GM19438 (cell line): ENCODE measurements around the gene MAD1L1.

Experiments used
- ATAC-seq: cut with Tn5 transposase; IDR thresholded peaks from one replicate; pipeline ENCODE4 v1.9.1; 2021; ENCODE audit warnings: low read depth; ENCODE audit not compliant: unreplicated experiment

Gene MAD1L1

GRCh38 chr7:2108071-2108455 is 124.7 kb downstream of the MAD1L1 start:
- no peak for ATAC-seq

DNA sequence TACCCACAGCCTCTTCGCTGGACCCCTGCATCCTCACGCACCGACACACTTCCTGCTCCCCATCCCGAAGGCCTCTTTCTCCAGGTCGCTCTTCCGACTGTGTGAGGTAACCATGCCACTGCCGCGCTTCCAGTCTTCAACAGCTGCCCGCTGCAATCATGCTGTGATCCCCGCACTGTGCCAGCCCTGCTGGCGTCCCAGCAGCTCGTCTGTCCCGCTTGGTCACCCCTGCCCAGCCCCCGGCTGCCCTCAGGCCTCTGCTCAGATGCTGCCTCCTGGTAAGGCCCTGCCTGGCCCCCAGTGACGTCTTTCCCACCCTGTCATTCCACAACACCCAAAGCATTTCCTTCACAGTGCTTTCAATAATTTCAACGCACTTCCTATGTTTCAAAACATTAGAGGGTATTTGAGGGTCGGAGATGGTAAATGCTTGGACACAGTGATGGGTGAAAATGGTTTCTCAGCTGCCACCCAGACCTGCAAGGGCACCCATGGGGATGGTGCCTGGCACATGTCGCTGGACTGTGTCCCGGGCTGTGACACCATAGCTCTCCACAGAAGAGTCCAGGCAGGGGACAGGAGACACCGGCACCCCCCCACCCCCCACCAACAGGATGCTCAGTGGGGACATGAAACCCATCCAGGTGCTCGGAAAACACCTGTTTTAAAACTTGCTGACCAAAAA is 125.2 kb downstream of the MAD1L1 start:
- ATAC-seq: no peak

DNA sequence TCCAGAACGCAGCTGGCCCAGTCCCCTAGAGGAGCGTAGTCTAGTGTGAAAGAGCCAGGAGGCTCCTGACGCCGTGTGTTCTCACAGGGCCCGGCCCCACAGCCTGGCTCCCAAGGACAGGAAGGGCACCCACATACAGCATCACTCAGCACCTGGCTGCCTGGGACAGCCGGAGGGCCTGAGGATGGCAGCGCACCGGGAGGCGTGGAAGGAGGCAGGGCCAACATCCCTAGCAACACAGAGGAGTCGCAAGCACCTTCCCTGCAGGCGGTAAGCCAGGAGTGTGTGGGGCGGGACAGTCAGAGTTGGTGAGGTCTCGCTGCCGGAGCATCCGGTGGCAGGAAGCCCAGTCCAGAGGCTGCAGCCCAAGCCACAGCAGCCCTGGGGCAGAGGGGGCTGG is 125.8 kb downstream of the MAD1L1 start:
- ATAC-seq: no peak

DNA sequence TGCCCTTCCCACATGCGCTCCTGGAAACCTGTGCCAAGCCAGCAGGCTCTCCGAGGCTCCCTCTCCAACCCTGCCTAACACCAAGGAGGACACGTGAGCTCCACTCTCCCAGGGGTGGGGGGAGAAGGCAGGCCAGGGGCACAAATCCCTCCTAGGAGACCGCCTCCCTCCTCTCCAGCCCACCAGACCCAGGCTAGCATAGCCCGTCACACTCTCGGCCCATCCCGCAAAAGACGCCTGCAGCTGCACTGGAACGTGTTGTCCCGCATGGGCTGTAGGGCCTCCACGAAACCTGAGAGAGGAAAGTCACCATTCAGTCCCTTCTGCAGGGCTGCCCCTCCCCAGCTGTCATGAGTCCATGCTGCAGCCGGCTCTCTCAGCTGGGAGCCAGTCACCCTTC is 126.3 kb downstream of the MAD1L1 start:
- no peak for ATAC-seq

- no peak for ATAC-seq
These were observed 126.8 kb downstream of the MAD1L1 start for GRCh38 chr7:2105917-2106316.

DNA sequence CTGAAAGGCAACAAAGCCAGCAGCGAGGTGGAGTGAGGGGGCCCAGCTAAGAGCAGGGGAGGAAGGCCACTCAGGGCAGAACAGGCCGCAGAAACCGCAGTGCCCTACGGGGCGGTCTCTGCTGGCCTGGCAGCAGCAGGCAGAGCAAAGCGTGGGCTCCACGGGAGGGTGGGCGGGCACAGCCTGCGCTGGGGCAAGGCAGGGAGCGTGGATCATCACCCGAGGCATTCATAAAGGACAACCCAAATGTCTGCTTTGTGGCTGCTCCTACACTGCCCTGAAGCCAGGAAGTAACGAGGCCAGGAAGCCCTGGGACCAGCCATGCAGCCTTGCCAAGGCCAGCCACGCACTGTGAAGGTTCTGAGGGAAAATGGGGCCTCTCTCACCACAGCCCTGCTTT is 127.5 kb downstream of the MAD1L1 start:
- ATAC-seq: no peak

GRCh38 chr7:2104716-2105115 is 128.0 kb downstream of the MAD1L1 start:
- ATAC-seq: no peak

DNA sequence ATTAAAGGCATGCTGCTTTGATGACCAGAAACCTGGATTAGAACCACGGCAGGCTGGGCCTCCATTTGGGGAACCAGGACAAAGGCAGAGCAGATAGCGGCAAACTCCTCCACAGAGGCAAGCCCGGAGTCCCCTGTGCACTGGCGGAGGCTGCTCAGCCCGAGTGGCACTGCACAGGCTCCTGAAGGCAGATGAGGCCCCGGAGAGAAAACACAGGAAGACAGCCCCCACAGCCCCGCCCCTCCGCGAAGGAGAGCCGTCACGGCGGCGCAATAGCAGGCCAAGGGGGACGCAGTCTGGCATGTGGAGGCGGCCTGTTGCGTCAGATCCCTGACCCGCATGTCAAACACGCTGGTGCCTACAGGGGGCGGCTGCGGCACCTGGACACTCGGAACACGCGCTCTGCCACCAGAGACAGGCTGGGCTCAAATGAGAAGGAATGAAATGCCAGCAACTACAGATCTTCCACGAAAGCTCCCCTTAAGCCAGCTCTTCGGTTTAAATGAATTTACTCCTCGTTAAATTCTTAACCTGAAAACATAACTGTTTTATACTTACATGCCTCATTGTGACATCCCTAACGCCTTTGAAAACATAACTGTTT is 128.5 kb downstream of the MAD1L1 start:
- no peak for ATAC-seq

GRCh38 chr7:2103071-2103898 is 129.5 kb downstream of the MAD1L1 start:
- no peak for ATAC-seq

DNA sequence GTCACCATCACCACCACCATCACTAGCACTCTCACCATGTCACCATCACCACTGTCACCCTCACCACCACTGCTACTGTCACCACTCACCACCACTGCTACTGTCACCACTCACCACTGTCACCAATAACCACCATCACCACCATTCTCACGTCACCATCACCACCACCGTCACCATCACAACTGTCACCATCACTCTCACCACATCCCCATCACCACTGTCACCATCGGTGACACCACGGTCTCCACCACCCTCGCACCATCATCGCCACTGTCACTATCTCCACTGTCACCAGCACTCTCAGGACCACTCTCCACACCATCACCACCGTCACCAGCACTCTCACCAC is 130.4 kb downstream of the MAD1L1 start:
- no peak for ATAC-seq

- ATAC-seq: no peak
These were observed 130.9 kb downstream of the MAD1L1 start for GRCh38 chr7:2101630-2102374.

- ATAC-seq: peak; percentile 51
These were observed 132.2 kb downstream of the MAD1L1 start for GRCh38 chr7:2100278-2101208.

GRCh38 chr7:2099048-2099957 is 133.4 kb downstream of the MAD1L1 start:
- ATAC-seq: no peak

DNA sequence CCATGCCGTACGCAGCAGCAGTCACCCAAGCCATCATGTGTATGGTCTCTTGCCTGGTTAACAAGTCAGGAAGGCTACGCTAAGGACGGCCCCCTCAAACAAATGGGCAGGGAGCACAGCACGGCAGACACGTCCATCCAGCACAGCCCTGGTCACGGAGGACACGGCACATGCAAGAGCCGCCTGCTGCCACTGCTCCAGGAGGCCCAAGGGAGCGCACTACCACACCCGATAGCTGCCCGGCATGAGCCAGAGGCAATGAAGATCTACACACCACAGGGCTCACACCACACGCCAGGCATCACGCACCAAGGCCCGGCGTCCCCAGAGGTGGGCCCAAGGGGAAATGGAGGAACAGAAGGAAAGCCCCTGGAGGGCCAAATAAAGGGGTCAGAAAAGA is 134.2 kb downstream of the MAD1L1 start:
- no peak for ATAC-seq

- no peak for ATAC-seq
These were observed 134.7 kb downstream of the MAD1L1 start for GRCh38 chr7:2098056-2098455.

DNA sequence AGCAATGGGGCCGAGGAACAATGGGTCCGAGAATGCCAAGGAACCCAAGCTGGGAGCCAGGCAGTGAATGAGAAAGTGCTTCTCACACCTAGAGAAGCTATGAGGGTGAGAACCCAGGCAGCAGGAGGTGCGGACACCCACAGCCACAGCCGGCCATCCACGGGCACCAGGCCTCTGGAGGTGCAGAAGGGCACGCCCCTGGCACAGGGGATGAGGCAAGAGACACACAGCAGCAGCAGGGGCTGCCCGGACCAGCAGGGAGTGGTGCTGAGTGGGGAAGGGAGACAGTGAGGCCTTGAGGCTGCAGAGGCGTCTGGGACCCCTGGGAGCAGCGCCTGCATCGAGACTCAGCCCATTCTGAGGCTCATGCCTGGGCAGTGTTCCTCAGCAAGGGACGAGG is 135.3 kb downstream of the MAD1L1 start:
- ATAC-seq: no peak

- no peak for ATAC-seq
These were observed 135.9 kb downstream of the MAD1L1 start for GRCh38 chr7:2096692-2097387.

- ATAC-seq: no peak
These were observed 137.3 kb downstream of the MAD1L1 start for GRCh38 chr7:2095436-2095835.
